LoVo (cell line): ENCODE data around the gene TIPRL.
"Not testable (repeated sequence)": the region's sequence is repeated elsewhere in the genome, so short reads cannot be mapped to it uniquely, and the experiment has no call there.

Experiments
- DNase-seq: peaks from one replicate; pipeline ENCODE4 v3.0.0-alpha.2; 2016; ENCODE audit warnings: low spot score

TIPRL gene

GRCh38 chr1:168159251-168159650 lies 19.5 kb upstream of the TIPRL start:
- no peak for DNase-seq

- no peak for DNase-seq
These were observed 18.8 kb upstream of the TIPRL start for GRCh38 chr1:168159979-168160378.

- DNase-seq = no peak
These were observed 17.3 kb upstream of the TIPRL start for GRCh38 chr1:168161459-168161858.

GRCh38 chr1:168163670-168164069 lies 15.1 kb upstream of the TIPRL start:
- no peak for DNase-seq

GRCh38 chr1:168164771-168165170 lies 14.0 kb upstream of the TIPRL start:
- DNase-seq = no peak

GRCh38 chr1:168167806-168168205 lies 11.0 kb upstream of the TIPRL start:
- DNase-seq = no peak

GRCh38 chr1:168170564-168171508 lies 7.9 kb upstream of the TIPRL start:
- no peak for DNase-seq

GRCh38 chr1:168172250-168172915 lies 6.4 kb upstream of the TIPRL start:
- no peak for DNase-seq

- no peak for DNase-seq
These were observed 530 bp upstream of the TIPRL start for GRCh38 chr1:168178227-168178637.

GRCh38 chr1:168179438-168180147 lies 831 bp downstream of the TIPRL start:
- no peak for DNase-seq

- no peak for DNase-seq
These were observed 1.4 kb downstream of the TIPRL start for GRCh38 chr1:168180148-168180524.

- not testable (repeated sequence) for DNase-seq
These were observed 2.4 kb downstream of the TIPRL start for GRCh38 chr1:168181063-168181720.

- no peak for DNase-seq
These were observed 8.4 kb downstream of the TIPRL start for GRCh38 chr1:168187177-168187576.

- DNase-seq = no peak
These were observed 11.6 kb downstream of the TIPRL start for GRCh38 chr1:168190403-168190802.

- no peak for DNase-seq
These were observed 16.7 kb downstream of the TIPRL start for GRCh38 chr1:168195199-168196135.

- no peak for DNase-seq
These were observed 20.3 kb downstream of the TIPRL start for GRCh38 chr1:168199056-168199455.

- DNase-seq = no peak
These were observed 24.3 kb downstream of the TIPRL start for GRCh38 chr1:168202941-168203654.

- no peak for DNase-seq
These were observed 27.3 kb downstream of the TIPRL start for GRCh38 chr1:168206111-168206510.

GRCh38 chr1:168207673-168208072 lies 28.9 kb downstream of the TIPRL start:
- not testable (repeated sequence) for DNase-seq

- DNase-seq = peak; percentile 45
These were observed 31.6 kb downstream of the TIPRL start for GRCh38 chr1:168210312-168210711.
